NCI-H1048 (cell line): Measurements from ENCODE around the gene SSTR5.
"Not testable (repeated sequence)": the region's sequence is repeated elsewhere in the genome, so short reads cannot be mapped to it uniquely, and the experiment has no call there.

Experiments
- DNase-seq: peaks from one replicate; lab custom pipeline; 2025; lab: John Stamatoyannopoulos, UW

SSTR5 gene

DNA sequence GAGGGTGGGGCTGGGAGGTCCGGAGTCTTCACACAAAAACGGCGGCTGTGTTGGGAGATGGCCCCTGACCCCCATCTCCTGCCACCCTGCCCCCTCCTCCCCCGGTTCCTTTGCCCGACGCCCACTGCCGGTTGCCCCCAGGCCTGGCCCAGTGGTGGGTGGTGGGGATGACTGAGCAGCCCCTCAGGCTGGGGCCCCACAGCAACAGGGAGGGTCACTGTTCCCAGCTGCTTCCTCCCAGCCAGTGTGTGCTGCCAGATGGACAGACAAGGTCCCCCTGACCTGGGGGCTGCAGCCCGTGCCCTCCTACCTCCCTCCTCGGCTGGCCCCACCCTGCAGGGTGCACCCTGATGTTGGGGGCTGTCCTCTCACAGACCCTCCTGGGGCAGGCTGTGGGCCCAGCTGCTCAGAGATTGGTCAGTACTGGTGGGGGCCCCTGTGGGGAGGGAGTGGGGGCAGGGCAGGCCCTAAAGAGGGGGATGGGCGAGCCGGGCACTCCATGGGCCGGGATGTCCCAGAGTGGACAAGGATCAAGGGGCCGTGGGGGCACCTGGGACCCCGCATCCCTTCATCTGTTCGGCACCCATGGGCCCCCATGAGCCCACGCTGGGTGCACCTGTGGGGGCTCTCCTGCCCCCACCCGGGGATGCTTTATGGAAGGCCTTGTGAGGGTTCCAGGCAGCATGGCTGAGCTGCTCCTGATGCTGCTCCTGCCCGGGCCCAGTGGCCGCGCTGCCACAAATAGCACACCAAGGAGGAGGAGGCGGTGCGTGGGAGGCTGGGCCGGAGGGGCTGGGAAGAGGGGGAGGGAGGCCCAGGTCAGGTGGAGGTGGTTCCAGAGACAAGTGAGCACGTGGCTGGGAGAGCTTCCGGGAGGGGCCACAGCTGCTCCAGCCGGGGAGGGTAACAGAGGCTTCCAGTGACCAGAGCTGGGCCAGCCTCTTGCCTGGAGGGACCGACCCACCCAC is 18.4 kb downstream of the SSTR5 start:
- DNase-seq: no peak

GRCh38 chr16:1091992-1092552 is 19.5 kb downstream of the SSTR5 start:
- DNase-seq: no peak

DNA sequence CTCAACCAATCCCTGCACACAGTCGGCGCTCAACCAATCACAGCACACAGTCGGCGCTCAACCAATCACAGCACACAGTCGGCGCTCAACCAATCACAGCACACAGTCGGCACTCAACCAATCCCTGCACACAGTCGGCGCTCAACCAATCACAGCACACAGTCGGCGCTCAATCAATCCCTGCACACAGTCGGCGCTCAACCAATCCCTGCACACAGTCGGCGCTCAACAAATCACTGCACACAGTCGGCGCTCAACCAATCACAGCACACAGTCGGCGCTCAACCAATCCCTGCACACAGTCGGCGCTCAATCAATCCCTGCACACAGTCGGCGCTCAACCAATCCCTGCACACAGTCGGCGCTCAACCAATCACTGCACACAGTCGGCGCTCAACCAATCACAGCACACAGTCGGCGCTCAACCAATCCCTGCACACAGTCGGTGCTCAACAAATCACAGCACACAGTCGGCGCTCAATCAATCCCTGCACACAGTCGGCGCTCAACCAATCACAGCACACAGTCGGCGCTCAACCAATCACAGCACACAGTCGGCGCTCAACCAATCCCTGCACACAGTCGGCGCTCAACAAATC is 20.2 kb downstream of the SSTR5 start:
- DNase-seq: not testable (repeated sequence)

GRCh38 chr16:1093284-1094123 is 21.0 kb downstream of the SSTR5 start:
- DNase-seq: no peak

DNA sequence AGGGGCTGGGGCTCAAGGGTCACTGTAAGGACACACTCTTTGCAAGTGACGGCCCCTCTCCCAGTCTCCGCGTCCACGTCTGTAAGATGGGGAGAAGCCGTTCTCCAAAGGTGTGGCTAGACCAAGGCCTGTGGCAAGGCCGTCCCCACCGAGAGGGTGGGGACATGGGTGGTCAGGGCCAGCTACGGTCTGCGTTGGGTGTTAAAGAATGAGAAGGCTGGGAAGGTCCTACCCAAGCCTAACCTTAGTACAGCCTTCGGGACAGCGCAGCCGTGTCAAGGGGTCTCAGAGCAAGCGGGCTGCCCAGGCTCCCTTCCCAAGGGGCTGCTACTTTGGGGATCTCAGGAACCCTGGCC is 21.6 kb downstream of the SSTR5 start:
- DNase-seq: no peak

- DNase-seq: no peak
Measured at GRCh38 chr16:1094601-1095449, 22.3 kb downstream of the SSTR5 start.

GRCh38 chr16:1095450-1096168 is 23.1 kb downstream of the SSTR5 start:
- DNase-seq: no peak

DNA sequence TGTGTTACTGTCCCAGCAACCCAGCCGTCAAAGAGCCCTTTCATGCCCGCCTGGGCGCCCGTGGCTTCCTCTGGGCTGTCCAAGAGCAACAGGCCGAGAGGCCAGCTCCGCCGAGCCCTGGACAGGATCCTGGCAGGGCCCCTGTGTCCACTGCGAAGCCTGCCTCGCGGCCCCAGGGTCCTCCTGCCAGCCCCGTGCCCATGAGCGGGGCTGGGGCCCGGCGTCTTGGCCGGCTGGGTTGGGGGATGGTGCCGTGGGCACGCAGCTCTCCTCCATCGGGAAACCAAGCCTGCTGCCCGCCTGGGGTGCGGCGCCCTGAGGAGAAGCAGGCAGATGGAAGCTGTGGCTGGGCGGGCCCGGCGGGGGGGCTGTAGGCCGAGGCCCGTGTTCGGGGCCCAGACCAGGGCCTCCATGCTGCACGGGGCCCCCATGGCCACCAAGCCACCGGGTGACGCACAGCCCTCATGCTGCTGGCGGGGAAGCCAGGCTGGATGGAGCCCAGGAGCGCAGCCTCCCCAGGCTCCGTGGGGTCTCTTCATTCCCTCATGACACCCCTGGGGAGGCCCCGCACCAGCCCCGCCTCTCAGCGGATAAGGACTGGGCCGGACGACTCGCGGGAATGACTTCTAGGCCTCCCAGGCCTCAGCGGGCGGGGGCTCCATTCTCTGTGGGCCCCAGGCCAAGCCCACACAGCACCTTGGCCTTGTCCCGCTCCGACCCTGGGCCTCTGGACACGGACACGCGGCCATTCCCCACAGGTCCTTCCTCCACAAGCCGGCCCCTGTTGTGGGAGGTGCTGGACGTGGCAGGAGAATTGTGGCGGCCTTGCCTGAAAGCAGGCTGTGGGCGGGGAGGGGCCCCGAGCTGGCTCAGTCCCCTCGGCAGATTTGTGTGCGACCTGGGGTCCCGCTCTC is 23.9 kb downstream of the SSTR5 start, which contains the start of gene C1QTNF8:
Gene C1QTNF8 (minus strand): TSS at position 76 of the 914 bp plus-strand sequence. CDS start 1,322 bp downstream, outside the sequence.
- no peak for DNase-seq

- DNase-seq: no peak
Measured at GRCh38 chr16:1097156-1097555, 24.6 kb downstream of the SSTR5 start.

GRCh38 chr16:1097800-1098199 is 25.3 kb downstream of the SSTR5 start:
- DNase-seq: no peak

- no peak for DNase-seq
Measured at GRCh38 chr16:1098266-1098991, 25.9 kb downstream of the SSTR5 start.

DNA sequence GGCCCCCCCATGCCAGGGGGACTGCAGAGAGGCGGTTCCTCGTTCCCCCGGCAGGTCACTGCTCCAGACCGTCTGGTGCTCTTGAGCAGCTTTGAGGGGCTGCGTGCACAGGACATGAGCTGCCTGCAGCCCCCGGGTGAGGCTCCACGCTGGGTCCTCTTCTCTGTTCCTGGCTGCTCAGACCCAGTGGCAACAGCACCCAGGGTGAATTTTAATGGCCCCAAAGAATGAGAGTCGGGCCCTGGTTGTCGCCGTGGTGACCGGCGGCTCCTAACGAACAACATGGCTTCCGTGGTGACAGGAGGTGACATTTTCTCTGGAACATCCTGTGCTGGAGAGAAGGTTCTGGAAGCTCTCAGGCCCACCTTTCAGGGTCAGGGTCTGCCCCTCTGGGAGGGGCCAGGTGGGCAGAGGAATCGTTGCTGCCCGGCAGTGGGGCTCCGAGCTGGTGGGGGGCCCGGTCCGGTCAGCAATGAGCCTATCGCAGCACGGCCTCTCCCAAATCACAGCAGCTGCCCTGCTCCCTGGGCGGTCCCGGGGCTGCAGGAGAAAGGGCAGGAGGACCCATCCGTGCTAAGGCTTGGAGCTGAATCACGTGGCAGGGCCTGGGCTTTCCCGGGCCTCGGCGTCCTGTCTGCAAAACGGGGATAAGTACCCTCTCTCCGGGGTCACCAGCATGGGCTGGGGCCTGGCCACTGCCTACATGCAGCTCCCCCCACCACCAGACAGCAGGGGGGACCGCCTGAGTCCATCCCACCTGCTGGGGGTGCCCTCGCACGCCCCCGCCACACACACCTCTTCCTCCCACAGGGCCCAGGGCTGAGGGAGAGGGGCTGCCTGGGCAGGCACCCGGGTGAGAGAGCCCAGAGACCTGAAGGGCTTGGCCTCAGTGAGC is 26.9 kb downstream of the SSTR5 start:
- no peak for DNase-seq

GRCh38 chr16:1100084-1100800 is 27.7 kb downstream of the SSTR5 start:
- DNase-seq: no peak

DNA sequence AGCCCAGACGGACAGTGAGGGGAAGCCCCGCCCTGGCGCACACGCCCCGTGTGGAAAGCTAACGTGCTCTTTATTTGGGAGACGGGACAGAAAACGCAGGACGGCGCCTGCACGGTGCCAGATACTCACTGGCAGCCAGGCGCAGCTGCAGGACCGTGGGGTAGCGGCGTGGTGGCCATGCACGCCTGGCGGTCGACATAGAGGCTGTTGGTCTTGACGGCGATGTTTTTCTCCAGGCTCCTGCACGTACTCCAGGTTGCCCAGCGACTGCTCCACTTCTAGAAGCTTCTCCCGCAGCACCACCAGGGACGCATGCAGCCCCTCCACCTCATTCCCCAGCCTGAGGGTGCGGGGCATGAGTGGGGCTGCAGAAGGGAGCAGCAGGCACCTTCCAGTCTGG is 28.6 kb downstream of the SSTR5 start:
- DNase-seq: no peak

GRCh38 chr16:1101573-1102332 is 29.2 kb downstream of the SSTR5 start:
- DNase-seq: no peak

- no peak for DNase-seq
Measured at GRCh38 chr16:1102333-1102700, 29.8 kb downstream of the SSTR5 start.
